Left hindlimb (tissue), 1 donor: ENCODE measurements around the gene CAMK4.
"Not testable (repeated sequence)": the region's sequence is repeated elsewhere in the genome, so short reads cannot be mapped to it uniquely, and the experiment has no call there.

Experiments
- DNase-seq: peaks from one replicate; pipeline ENCODE4 v3.0.0-alpha.2; 2018

The CAMK4 gene

DNA sequence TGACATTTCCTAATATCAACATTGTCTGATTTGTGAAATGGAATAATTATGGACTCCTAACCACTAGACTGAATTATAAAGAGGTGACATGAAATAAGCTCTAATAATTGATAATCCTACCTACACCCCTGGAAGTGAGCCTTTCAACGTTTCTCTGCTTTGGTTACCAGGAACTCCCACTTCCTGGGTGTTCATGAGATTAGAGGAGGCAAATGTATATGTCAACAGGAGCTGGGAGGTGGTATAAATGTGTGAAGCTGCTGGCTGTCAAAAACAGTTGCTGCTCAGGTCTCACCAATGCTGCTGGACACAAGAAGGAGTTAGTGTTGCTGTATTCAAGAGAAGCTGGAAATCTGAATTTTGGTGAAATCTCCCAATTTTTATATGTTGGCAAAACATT lies 96.8 kb downstream of the CAMK4 start:
- DNase-seq: no peak

- no peak for DNase-seq
Measured at GRCh38 chr5:111321376-111321775, 97.2 kb downstream of the CAMK4 start.

GRCh38 chr5:111326551-111326950 lies 102.4 kb downstream of the CAMK4 start:
- no peak for DNase-seq

DNA sequence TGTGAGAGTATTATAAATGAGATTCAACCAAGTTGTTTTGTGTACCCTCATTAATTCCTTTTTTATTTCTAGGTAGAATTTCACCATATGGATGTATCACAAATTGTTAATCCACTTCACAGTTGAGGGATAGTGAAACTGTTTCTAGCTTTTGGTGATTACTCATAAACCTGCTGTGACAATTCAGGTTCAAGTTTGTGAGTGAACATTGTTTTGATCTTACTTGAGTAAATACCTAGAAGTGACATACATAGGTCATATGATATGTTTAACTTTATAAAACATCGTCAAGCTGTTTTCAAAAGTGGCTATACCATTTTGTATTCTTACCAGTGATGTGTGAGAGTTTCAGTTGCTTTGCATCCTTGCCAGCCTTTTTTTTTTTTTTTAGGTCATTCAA lies 112.9 kb downstream of the CAMK4 start:
- no peak for DNase-seq

- no peak for DNase-seq
Measured at GRCh38 chr5:111337688-111338087, 113.5 kb downstream of the CAMK4 start.

- DNase-seq: no peak
Measured at GRCh38 chr5:111345731-111346130, 121.5 kb downstream of the CAMK4 start.

DNA sequence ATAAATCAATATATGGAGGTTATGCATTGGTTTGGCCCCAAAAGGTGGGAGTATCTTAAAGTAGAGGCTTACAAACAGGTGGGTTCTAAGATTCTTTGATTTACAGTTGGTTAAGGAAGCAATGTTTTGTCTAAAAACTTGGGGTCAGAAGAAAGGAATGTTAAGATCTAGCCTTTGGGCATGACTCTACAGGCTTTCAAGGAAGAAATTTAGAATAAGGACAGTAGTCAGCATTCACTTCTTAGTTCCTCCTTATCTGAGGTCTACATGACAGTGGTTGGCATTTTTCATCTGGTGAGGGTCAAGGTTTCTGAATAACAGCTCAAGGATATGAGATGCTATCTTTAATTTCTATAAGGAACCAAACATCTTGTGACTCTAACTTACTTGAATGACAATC lies 122.8 kb downstream of the CAMK4 start:
- DNase-seq: no peak

DNA sequence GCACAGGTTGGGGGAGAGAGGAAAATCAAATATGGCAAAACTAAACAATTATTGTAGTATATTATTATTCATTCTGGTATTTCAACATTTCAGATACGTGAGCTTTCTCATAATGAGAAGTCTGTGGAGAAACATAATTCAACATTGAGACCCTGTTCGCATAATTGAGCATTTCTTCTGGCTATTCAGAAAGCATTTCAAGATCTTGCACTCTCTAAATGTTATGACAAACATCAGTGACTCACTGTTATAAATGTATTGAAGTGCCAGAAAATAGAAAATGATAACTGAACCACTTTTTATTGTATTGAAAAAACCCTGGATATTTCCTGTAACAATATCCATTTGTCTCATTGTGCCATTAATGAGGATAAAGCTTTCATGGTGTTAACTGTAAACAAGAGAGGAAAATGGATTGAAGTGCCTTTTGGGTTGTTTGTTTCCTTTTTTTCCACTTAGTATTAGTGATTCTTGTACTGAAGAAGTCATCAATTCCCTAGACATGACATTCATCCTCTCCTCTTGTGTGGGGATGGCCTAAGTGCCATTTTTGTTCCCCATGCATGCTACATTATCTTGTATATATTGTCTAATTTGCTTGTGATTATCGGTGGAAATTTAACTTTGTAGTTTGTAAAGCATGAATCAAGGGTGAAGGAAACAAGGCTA lies 124.6 kb downstream of the CAMK4 start:
- DNase-seq: no peak

GRCh38 chr5:111349429-111349828 lies 125.2 kb downstream of the CAMK4 start:
- no peak for DNase-seq

GRCh38 chr5:111353035-111353434 lies 128.9 kb downstream of the CAMK4 start:
- no peak for DNase-seq

- not testable (repeated sequence) for DNase-seq
Measured at GRCh38 chr5:111358726-111359125, 134.5 kb downstream of the CAMK4 start.

- DNase-seq: no peak
Measured at GRCh38 chr5:111360173-111360572, 136.0 kb downstream of the CAMK4 start.

DNA sequence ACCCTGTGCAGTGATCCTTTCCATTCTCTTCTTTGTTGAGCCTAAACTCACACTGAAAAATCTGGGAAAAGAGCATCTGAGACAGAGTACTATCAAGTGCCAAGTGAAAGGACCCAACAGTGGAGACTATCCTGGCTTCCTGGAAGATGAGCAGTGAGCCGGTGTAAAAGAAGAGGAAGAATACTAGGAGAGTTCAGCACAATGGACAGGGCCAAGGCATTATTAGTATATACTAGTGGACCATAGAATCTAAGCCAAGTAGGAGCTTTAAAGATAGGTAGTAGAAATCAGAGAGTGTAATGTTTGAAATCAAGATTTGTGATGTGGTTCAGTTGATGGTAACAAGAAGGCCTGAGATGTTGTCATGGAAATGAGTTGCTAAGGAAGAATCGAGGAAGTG lies 140.8 kb downstream of the CAMK4 start:
- DNase-seq: no peak

- no peak for DNase-seq
Measured at GRCh38 chr5:111366388-111366787, 142.2 kb downstream of the CAMK4 start.

- no peak for DNase-seq
Measured at GRCh38 chr5:111367115-111367514, 142.9 kb downstream of the CAMK4 start.

GRCh38 chr5:111372799-111373198 lies 148.6 kb downstream of the CAMK4 start:
- DNase-seq: no peak

DNA sequence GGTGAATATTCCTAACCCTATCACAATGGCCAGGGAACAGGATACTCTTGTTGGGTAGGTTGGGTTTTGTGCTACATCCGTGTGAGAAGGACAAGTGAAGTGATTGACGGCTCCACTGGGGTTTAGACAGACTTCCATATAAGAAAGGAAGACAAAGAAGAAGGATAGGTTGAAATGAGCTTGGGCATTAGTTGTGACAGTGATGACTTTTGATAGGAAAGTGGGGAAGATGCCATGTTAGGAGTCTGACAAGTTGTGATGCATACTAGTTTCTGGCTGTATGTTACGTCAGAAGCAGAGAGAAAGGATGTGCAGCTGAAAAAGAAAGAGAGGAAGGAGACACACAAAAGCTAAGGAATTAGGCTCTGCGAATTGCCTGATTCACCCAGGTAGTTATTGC lies 150.2 kb downstream of the CAMK4 start:
- DNase-seq: no peak

- DNase-seq: no peak
Measured at GRCh38 chr5:111375645-111376044, 151.5 kb downstream of the CAMK4 start.

DNA sequence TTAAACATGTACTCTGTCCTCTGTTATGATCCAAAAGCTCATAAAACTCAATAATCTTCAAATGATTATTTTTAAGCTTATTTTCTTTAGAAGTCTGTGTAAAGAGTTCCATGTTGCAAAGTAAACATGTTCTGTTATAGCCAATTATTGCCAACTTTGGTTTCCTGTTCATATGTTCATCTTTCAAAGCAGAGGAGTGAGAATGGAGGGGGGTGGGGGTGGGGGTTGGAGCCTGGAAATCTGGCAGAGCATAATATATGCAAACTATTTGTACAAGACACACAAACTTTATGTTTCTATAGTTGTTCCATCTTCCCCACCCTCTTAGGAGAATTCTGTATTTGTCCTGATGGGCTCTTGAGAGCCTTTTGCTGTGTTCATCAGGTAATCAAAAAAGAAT lies 153.1 kb downstream of the CAMK4 start:
- no peak for DNase-seq

- no peak for DNase-seq
Measured at GRCh38 chr5:111379391-111379816, 155.2 kb downstream of the CAMK4 start.

DNA sequence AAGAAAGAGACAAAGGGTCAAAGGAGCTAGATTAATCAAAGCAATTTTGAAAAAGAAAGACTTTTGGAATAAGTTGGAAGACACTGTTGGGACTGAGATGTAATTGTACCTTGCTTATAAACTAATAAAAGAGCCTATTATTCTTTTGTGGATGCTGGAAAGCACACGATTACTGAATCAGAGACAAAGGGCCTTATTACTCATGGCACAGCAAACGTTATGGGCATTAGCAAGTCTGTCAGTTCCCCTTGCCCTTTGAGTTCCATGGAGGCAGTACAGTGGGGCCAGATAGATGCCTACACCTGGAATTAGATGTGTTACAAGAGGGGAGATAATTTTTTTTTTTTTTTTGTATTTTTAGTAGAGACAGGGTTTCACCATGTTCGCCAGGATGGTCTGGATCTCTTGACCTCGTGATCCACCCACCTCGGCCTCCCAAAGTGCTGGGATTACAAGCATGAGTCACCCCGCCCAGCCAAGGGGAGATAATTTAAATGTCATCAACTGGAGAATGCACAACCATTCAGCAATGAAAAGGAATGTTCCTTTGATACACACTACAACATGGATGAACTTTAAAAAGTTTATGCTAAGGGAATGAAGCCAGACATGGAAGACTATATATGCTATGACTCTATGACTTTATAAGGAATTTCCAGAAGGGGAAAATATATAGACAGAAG lies 159.2 kb downstream of the CAMK4 start:
- DNase-seq: no peak

- no peak for DNase-seq
Measured at GRCh38 chr5:111384220-111384619, 160.0 kb downstream of the CAMK4 start.

DNA sequence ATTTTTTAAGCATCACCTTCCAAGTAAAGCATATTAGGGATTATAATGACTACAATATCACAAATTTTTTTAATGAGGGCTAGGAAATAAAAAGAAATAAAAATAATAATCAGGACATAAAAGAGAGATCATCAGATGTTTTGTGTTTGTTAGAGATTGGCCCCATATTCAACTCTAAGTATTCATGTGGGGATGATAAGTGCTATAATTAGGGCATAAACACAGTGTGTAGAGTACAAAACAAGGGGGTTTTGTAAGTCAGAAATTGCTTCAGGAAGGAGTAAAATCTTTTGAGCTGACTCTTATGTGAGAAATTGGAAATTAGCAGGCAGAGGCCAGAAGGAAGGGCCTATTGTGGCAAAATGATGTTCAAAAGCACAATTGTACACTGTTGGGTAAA lies 160.9 kb downstream of the CAMK4 start:
- no peak for DNase-seq

DNA sequence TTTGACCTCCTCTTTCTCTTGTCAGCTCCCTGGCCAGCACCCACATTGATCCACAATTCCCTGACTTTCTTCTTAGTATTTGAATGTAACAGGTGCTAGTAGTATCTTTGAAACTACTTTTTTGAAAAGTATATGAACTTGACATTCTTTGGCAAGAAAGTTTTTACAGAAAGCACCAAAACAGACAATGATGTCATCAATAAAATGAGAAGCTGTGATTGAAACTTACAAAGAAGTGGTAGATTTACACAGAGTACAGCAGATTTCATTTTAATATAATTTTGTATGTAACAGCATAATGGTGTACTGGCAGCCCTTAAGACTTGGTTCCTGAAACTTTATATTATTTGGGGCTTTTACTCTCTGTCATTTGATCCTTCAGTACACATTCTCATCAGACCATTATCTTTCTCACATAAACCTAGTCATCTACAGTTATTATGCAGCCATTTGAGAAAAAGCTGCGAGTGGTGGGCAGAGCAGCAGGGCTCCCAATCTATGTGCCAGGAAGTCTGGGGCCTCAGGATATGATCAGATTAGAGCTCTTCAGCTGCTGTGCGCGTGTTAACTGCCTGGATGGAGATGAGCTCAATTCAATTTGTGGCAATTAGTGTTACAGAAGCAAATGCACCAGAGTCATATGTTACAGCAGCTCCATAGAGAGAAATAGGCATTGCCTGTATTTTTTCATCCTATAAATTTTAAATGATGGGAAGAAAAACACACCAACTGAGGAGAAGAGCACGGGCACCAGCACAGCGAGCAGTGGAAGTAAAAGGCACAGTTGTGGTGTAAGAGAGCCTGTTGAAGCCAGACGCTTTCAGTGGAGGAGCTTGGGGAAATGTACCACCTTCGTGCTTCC lies 162.0 kb downstream of the CAMK4 start:
- DNase-seq: no peak
